ENCODE measurements around the gene BHMT2.

BHMT2 gene

GRCh38 chr5:79074641-79075040 is 5.1 kb downstream of the BHMT2 start:
- DNase-seq: no peak

- DNase-seq: no peak
Observed at GRCh38 chr5:79075646-79076426, 6.3 kb downstream of the BHMT2 start.

DNA sequence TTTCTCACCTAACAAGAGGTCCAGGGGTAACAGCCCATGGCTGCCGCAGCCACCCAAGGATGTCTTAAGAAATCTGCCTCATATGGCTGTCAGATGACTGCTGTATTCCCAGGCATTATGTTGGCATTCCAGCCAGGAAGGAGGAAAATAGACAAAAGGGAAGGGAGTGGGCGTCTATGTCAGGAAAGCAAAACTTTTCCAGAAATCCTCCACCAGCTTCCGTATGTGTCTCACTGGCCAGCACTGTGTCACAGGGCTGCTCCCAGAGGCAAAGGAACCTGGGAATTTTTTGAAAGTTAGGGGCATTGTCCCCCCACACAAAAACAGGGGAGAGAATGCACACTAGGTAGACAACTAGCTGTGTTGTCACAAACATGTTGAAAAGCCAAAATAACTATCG is 7.3 kb downstream of the BHMT2 start:
- no peak for DNase-seq

GRCh38 chr5:79077680-79078365 is 8.3 kb downstream of the BHMT2 start:
- DNase-seq: no peak

DNA sequence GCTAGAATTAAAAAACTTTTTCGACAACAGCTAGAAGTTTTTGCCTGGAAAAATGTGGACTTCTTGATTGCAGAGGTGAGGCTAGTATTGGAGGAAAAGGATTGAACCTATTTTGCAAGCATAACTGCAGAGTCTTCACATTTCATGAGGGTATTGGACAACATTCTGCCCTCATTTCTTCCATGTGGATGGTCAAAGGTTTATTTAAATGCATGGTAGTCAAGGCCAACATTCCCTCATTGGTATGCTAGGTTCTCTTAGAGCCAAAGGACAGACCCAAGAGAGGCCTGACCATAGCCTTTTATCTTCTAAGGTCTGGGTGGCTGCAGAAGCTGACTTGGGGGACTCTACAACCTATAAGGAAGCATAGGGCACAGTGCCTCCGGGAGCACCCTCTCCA is 11.2 kb downstream of the BHMT2 start:
- no peak for DNase-seq

DNA sequence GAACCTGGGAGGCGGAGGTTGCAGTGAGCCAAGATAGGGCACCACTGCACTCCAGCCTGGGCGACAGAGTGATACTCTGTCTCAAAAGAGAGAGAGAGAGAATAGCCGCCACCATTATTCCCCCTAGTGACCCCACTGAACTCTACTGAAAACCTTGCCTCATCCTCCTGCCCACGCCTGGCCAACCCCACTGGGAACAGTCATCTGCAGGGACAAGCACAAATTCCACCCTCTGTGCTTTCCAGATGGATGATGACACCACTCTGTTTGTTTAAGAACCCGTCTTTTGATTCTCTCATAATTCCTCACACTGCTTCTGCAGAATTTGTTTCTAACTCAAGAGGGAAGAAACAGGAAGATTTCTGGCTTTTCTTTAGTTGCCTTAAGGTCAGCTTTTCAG is 12.2 kb downstream of the BHMT2 start:
- no peak for DNase-seq

GRCh38 chr5:79086116-79086515 is 16.5 kb downstream of the BHMT2 start:
- DNase-seq: no peak

GRCh38 chr5:79088507-79088906 is 18.9 kb downstream of the BHMT2 start:
- no peak for DNase-seq

DNA sequence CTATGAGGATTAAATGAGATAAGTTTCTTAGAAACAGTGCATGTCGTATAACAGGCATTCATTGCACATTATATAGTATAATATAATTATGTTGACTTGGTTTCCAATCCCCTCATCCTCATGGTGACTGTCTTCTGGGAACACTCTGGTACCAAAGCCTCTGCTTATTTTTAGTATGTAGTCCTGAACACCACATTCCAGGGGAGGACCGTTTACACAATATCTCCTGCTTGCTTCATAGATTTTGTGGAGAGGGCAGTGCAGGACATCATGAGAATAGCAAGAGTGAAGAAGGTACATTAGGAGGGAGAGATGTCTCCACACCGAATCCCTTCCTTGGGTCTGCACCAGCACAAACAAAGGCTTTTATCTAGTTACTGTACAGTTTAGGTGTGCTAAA is 21.5 kb downstream of the BHMT2 start:
- DNase-seq: no peak

DNA sequence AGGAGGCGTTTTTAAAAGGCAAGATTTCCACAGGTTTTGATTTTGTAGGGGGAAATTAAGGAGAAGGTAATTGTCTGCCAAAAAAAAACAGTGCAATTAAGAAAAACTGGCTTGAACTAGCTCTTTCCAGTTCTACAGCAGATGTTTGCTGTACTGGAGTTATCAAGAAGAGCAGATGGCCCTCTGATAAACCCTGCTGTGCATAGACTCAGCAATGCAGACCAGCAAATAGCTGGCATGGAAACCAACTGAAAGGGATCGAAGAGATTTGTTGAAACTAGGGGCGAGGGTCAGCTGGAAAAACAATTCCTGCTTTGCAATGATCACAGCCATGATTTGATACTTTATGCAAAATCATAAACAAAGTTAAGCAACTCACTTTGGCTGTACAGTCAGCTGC is 24.2 kb downstream of the BHMT2 start:
- DNase-seq: no peak

DNA sequence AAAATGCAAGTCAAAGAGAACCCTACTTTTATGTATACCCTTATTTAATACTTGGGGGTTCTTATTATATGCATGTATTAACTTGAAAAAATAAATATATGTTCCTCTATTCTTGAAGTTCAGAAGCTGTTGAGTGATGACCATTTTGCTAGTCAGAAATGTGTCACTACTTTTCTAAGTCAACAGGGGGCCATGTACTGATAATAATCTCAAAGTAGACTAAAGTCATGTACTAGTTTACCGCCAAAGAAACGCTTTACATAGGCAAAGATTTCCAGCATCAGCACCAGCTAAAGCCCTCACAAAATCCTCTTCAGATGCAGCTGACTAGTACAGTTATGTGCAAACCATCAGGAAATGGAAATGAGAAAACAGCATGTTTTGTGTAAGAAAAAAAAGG is 36.3 kb downstream of the BHMT2 start:
- DNase-seq: no peak

DNA sequence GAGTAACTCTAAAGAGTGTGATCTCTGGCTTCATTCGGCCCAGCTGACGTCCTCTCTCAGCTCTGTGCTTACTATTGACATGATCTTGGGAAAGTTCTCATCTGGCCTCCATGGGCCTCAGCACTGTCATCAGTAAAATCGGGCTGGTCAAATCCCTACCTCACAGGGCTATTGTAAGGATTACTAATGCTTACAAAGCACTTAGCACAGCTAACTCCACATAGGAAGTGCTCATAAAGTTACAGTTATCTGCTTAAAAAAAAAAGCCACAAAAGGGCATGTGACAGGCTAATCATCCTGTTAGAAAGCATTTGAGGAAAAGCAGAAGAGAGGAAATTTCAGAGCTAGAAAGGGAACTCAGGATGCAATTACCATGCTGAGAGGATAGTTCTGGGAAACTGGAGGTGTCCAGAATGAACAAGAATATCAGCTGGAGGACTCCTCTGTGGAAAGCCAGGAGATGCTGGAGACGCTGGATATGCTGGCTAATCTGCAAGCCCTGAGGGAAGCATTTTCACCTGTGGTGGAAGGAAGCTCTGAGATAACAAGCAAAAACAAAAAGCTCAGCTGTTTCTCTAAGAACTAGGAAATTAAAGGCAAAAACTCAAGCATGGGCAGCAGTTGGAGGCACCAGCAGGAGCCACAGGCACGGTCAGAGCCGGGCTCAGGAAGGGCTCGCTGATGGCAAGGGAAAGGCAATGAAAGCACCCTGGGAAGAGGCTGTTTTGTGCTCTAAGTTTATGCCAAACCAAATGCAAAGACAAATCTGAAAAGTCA is 37.6 kb downstream of the BHMT2 start:
- DNase-seq: no peak

DNA sequence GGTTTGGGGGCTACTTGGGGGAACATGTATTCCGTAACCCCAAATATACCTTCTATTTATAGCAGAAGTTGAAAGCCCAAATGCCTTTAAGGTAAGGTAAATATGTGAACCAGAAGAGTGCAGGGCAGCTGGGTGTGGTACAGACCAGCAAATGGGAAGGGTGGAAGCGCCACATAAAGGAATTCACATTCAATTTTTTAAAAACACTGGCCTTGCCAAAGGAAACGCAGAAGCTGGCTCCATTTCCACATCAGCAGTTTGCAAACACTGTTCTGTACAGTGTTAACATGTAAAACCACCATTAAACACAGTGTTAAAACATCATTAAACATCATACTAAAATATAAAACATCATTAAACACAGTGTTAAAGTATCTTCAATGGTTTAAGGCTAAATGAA is 38.5 kb downstream of the BHMT2 start:
- DNase-seq: no peak

DNA sequence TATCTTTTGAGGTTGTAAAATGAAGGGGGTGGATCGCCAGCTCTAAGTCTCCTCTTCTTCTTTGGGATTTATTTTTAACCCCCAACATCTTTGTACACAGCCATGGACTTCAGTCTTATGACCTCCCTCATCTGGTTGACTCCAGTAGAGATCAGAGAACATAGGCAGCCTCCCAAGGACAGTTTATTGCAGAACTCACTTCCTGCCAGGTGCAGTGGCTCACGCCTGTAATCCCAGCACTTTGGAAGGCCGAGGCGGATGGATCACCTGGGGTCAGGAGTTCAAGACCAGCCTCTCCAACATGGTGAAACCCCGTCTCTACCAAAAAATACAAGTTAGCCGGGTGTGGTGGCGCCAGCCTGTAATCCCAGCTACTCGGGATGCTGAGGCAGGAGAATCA is 39.2 kb downstream of the BHMT2 start:
- no peak for DNase-seq

GRCh38 chr5:79109527-79110492 is 40.2 kb downstream of the BHMT2 start:
- DNase-seq: no peak

DNA sequence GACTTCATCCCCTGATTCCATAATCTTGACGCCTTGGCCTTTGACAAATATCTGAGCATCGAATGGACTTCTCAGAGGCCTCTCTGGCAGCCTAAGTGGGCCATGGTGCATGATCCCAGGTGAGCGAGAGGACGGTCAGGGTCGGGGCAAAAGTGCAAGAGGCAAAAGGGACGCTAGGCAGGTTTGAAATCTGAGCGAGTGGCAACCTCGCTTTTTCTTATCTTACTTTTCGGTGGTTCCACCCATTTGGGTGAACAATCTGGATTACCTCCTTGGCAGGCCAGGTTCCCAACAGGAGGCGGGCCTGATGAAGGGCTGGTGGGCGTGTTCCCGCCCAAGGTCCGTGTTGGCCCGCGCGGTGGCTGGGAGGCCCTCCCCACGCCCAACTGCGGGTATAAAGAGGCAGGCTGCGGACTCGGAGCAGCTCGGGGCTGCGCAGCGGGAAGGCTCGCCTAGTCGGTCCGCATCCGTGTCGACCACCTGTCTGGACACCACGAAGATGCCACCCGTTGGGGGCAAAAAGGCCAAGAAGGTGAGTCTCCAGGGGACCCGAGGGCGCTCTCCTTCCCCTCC is 41.9 kb downstream of the BHMT2 start, which contains the start of gene BHMT:
Gene BHMT, plus strand, starts transcription at position 423 of the 573 bp plus-strand sequence. Its CDS starts 77 bp downstream, at position 500.
- DNase-seq: no peak

GRCh38 chr5:79111960-79112702 is 42.6 kb downstream of the BHMT2 start:
- DNase-seq: no peak

DNA sequence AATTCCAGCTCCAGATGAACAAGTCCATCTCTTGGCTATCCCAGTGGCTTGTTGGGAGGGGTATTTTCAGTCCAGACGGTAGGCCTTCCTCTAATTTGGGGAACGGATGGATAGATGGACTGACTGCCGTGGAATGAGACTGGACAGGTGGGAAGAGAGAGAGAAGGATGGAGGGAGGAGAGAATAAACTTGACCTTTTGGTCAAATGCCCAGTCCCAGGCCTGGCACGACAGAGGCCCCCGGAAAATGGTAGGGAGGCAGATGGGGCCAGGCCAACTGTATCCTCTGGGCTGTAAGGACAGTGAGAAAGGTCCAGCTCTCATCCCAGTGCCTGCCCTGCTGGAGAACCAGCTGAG is 43.1 kb downstream of the BHMT2 start:
- no peak for DNase-seq

- DNase-seq: no peak
Observed at GRCh38 chr5:79119486-79119885, 49.9 kb downstream of the BHMT2 start.

DNA sequence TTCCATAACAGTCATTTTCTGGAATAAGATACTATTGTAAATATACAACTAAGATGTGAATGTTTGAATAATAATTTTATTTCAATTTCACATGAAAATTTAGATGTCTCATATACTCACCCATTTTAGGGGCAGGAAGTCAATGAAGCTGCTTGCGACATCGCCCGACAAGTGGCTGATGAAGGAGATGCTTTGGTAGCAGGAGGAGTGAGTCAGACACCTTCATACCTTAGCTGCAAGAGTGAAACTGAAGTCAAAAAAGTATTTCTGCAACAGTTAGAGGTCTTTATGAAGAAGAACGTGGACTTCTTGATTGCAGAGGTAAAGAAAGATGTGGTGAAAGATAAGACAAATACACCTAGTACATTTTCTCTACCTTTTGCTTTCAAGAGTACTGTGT is 50.7 kb downstream of the BHMT2 start:
- DNase-seq: no peak

- no peak for DNase-seq
Observed at GRCh38 chr5:79122973-79123372, 53.4 kb downstream of the BHMT2 start.

- no peak for DNase-seq
Observed at GRCh38 chr5:79124607-79125006, 55.0 kb downstream of the BHMT2 start.

Measured in NCI-H2081 treated with DMSO at 0.1 percent for 48 hours (cell line).